ENCODE measurements around the gene LYSET.
"Not testable (repeated sequence)": the region's sequence is repeated elsewhere in the genome, so short reads cannot be mapped to it uniquely, and the experiment has no call there.

LYSET gene

DNA sequence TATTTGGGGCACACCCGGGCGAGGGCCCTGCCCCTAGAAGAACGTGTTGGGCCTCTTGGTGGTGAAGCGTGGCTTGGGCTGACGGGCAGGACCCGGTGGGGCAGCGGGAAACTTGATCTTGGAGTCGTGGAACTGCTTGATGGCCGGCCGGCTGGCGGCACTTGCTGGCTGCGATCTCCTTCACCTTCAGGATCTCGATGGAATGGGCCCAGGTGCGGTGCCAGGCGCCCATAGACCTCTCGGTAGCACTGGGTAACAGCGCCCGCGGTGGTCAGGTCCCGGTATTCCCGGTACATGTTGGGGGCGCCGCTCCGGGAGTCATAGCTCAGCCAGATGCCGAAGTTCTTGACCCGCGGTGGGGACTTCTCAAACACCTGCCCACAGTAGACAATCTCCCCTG is 38.4 kb downstream of the LYSET start:
- Mint-ChIP-seq H3K27me3 (no peaks in the 10 kb centered on the region), H3K27ac (no peak overlapping the region), H3K36me3 (ENCODE audit: low read depth) (peaks cover 92% of the 10 kb centered on the region), H3K9me3 (no peaks in the 10 kb centered on the region), H3K4me3 (no peak overlapping the region), H3K4me1 (ENCODE audit: low read depth) (no peaks in the 10 kb centered on the region)
- intact Hi-C loops (cut with micrococcal nuclease): no loop called here

GRCh38 chr14:93228550-93228949 is 43.4 kb downstream of the LYSET start:
- H3K4me1 Mint-ChIP-seq (ENCODE audit: low read depth): peaks cover 10% of the 10 kb centered on the region
- H3K36me3 Mint-ChIP-seq (ENCODE audit: low read depth): peaks cover 55% of the 10 kb centered on the region
- intact Hi-C loops (cut with micrococcal nuclease): no loop called here
- H3K9me3 Mint-ChIP-seq: no peaks in the 10 kb centered on the region
- H3K27ac Mint-ChIP-seq: no peak overlapping the region
- H3K4me3 Mint-ChIP-seq: no peak overlapping the region
- peaks cover 31% of the 10 kb centered on the region for H3K27me3 Mint-ChIP-seq

- no peaks in the 10 kb centered on the region for H3K9me3 Mint-ChIP-seq
- H3K27ac Mint-ChIP-seq: no peak overlapping the region
- H3K27me3 Mint-ChIP-seq: peaks cover 44% of the 10 kb centered on the region
- H3K4me3 Mint-ChIP-seq: no peak overlapping the region
- peaks cover 39% of the 10 kb centered on the region for H3K36me3 Mint-ChIP-seq (ENCODE audit: low read depth)
- H3K4me1 Mint-ChIP-seq (ENCODE audit: low read depth): peaks cover 10% of the 10 kb centered on the region
- intact Hi-C loops (cut with micrococcal nuclease): loop anchor here (5.0 kb wide), 1 partner anchor 312 kb away; no protein-coding TSS in a partner anchor
These were observed 45.4 kb downstream of the LYSET start for GRCh38 chr14:93230539-93230938.

DNA sequence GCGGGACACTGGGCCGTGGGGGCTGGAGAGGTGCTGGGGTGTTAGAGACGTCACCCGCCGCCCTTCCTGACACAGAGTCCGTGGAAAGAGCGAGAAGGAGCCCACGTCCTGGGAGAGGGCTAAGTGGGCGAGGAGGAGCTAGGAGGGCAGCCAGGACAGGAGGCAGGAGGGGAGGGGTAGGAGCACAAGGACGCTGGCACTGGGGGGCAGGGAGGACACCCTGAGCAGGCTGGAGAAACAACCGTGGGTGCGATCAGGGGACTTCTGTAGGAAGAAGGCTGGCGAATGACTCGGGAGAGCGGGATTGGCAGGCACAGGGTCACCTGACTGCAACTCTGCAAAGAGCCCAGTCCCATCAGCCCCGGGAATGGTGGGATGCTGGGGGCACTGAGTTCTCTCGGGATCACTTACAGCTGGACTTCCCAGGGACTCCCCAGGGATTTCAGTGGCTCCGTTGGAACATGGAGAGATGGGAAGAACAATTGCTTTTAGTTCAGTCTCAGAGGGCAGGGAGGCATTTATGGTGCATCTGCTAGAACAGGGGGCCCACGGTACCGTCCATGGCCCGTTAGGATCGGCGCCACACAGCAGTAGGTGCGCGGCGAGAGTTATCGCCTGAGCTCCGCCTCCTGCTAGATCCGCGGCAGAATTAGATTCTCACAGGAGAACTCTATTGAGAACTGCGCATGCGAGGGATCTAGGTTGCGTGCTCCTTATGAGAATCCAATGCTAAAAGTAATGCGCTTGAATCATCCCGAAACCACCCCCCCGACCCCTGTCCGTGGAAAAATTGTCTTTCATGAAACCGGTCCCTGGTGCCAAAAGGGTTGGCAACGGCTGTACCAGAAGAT is 46.2 kb downstream of the LYSET start:
- Mint-ChIP-seq H3K36me3 (ENCODE audit: low read depth) (peaks cover 32% of the 10 kb centered on the region), H3K4me3 (peak overlapping the region; percentile 50), H3K27me3 (peaks cover 44% of the 10 kb centered on the region), H3K4me1 (ENCODE audit: low read depth) (peaks cover 10% of the 10 kb centered on the region), H3K27ac (no peak overlapping the region), H3K9me3 (no peaks in the 10 kb centered on the region)
- intact Hi-C loops (cut with micrococcal nuclease): loop anchor here (5.0 kb wide), 1 partner anchor 311 kb away; no protein-coding TSS in a partner anchor

- intact Hi-C loops (cut with micrococcal nuclease): loop anchor here (5.0 kb wide), 1 partner anchor 310 kb away; no protein-coding TSS in a partner anchor
- peaks cover 10% of the 10 kb centered on the region for H3K4me1 Mint-ChIP-seq (ENCODE audit: low read depth)
- no peak overlapping the region for H3K27ac Mint-ChIP-seq
- peaks cover 44% of the 10 kb centered on the region for H3K27me3 Mint-ChIP-seq
- no peak overlapping the region for H3K4me3 Mint-ChIP-seq
- no peaks in the 10 kb centered on the region for H3K9me3 Mint-ChIP-seq
- H3K36me3 Mint-ChIP-seq (ENCODE audit: low read depth): peaks cover 24% of the 10 kb centered on the region
These were observed 47.0 kb downstream of the LYSET start for GRCh38 chr14:93232159-93232558.

- not testable (repeated sequence) for H3K27ac Mint-ChIP-seq, H3K9me3 Mint-ChIP-seq, H3K4me3 Mint-ChIP-seq
- Mint-ChIP-seq H3K27me3 (peaks cover 44% of the 10 kb centered on the region), H3K4me1 (ENCODE audit: low read depth) (peaks cover 10% of the 10 kb centered on the region), H3K36me3 (ENCODE audit: low read depth) (peaks cover 16% of the 10 kb centered on the region)
- intact Hi-C loops (cut with micrococcal nuclease): loop anchor here (5.0 kb wide), 1 partner anchor 309 kb away; no protein-coding TSS in a partner anchor
These were observed 48.0 kb downstream of the LYSET start for GRCh38 chr14:93233078-93233477.

DNA sequence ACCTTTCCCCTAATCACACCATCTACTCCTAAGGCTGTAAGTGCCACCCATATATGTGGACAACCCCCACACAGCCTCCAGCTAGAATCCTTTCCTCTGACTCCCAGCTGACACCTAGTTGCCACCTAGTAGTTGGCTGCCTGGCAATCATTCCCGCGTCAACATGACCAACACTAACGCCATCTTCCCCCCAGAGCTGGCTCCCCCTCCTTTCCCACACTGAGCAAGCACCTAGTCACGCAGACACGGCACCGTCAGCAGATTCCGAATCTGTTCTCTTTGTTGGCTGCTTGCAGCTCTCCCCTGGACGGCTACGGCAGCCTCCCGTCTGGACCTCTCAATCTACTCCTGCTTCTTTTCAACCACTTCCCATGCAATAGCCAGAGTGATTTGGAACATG is 49.7 kb downstream of the LYSET start:
- Mint-ChIP-seq H3K27ac (no peak overlapping the region), H3K9me3 (no peaks in the 10 kb centered on the region), H3K4me1 (ENCODE audit: low read depth) (peaks cover 10% of the 10 kb centered on the region), H3K4me3 (no peak overlapping the region), H3K27me3 (peaks cover 44% of the 10 kb centered on the region), H3K36me3 (ENCODE audit: low read depth) (peaks cover 10% of the 10 kb centered on the region)
- intact Hi-C loops (cut with micrococcal nuclease): loop anchor here (5.0 kb wide), 1 partner anchor 308 kb away; no protein-coding TSS in a partner anchor
